ENCODE data around the gene NT5M.

NT5M gene

DNA sequence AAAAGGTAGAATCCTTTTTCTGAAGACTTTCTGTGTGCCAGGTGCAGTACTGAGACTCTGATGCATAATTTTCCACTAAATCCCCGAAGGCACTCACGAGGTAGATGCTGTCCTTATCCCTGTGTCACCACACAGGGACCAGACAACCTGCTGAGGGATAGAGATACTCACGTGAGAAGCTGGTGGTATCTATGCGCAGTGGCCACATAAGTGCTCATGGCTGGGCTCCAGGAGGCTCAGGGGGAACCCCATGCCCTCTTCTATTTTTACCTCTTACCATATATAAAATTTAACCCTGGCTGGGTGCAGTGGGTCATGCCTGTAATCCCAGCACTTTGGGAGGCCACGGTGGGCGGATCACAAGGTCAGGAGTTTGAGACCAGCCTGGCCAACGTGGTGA lies 38.3 kb downstream of the NT5M start:
- no peak overlapping the region for H3K27ac ChIP-seq (ENCODE audit: low read depth, low read length)
- no peak overlapping the region for H3K4me3 ChIP-seq (ENCODE audit: low read depth in 1 of 5, low read length in 5 of 5)
- no peak overlapping the region for H3K9ac ChIP-seq (ENCODE audit: low read length in 5 of 5)
- H3K36me3 ChIP-seq (ENCODE audit: control insufficient read depth in 5 of 5, insufficient read depth in 5 of 5, low read length in 5 of 5) = peaks cover 0 to 3% (median 0%) of the 10 kb centered on the region in 5 donors
- peaks cover 0 to 2% (median 0%) of the 10 kb centered on the region in 5 donors for H3K4me1 ChIP-seq (ENCODE audit: control insufficient read depth in 5 of 5, insufficient read depth in 5 of 5, low read length in 5 of 5)
- H3K9me3 ChIP-seq (ENCODE audit: control insufficient read depth in 5 of 5, low read length in 5 of 5) = no peaks in the 10 kb centered on the region
- no peaks in the 10 kb centered on the region for H3K27me3 ChIP-seq (ENCODE audit: control insufficient read depth in 5 of 5, insufficient read depth in 4 of 5, low read length in 5 of 5)

DNA sequence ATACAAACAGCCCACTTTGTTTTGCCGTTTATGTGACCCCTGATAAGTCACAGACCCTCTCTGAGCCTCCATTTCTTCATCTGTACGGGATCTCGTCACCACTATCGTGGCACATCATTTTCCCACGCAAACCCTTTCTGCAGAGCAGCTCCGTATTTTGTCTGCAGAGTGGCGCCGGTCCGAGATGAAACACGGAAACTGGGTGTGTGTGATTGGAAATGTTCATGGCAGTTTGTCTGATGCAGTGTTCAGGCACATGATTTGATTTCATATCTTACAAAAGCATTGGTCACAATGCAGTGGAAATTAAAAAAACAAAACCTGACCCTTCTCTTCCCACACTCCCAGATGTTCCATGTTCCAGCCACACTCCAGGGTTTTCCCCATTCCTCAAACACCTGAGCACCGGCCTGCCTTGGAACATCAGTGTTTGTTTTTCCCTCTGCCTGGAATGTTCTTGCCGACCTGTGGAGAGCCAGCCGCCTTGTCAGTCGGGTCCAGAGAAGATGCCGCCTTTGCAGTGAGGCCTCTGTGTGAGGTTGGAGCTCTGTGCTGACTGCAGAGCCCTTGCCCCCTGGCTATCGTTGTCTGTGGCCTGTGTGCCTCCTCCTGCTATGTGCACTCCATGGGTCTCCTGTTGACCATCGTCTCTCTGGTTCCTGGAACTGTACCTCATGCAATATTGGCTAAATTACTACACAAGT lies 39.2 kb downstream of the NT5M start:
- H3K4me3 ChIP-seq (ENCODE audit: low read depth in 1 of 5, low read length in 5 of 5) = no peak overlapping the region

DNA sequence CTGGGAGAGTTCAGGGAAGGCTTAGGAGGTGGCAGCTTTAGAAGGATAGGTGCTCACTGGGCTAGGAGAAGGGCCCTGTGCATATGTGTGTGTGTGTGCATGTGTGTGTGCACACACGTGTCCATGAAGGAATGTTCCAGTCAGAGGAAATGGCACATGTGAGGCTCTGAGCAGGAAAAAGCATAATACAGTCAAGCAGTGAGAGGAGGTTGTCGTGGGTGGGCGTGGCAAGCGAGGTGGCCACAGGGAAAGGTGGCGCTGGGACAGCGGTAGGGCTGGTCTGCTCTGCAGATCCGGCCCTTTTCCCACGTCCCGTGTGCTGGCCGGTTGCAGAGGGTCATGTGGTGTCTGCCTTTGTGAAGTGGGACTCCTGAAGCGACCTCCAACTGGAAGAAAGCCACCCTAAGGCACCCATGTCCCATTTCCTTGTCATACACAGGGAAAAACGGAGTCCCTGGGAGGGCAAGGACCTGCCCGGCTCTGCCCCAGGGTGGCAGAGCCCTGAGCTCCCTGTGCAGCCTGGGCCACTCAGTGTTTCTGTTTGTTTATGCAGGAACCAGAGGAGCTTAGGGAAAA lies 40.1 kb downstream of the NT5M start:
- Histone ChIP-seq H3K4me1 (ENCODE audit: control insufficient read depth in 5 of 5, insufficient read depth in 5 of 5, low read length in 5 of 5) (peaks cover 0 to 2% (median 0%) of the 10 kb centered on the region in 5 donors), H3K27me3 (ENCODE audit: control insufficient read depth in 5 of 5, insufficient read depth in 4 of 5, low read length in 5 of 5) (no peaks in the 10 kb centered on the region), H3K9ac (ENCODE audit: low read length in 5 of 5) (no peak overlapping the region)

More for the DNA sequence above, 39.2 kb downstream of the NT5M start:
- no peak overlapping the region for H3K27ac ChIP-seq (ENCODE audit: low read depth, low read length)
- no peak overlapping the region for H3K9ac ChIP-seq (ENCODE audit: low read length in 5 of 5)
- H3K27me3 ChIP-seq (ENCODE audit: control insufficient read depth in 5 of 5, insufficient read depth in 4 of 5, low read length in 5 of 5) = no peaks in the 10 kb centered on the region
- no peaks in the 10 kb centered on the region for H3K9me3 ChIP-seq (ENCODE audit: control insufficient read depth in 5 of 5, low read length in 5 of 5)
- H3K4me1 ChIP-seq (ENCODE audit: control insufficient read depth in 5 of 5, insufficient read depth in 5 of 5, low read length in 5 of 5) = peaks cover 0 to 2% (median 0%) of the 10 kb centered on the region in 5 donors
- H3K36me3 ChIP-seq (ENCODE audit: control insufficient read depth in 5 of 5, insufficient read depth in 5 of 5, low read length in 5 of 5) = peaks cover 0 to 3% (median 0%) of the 10 kb centered on the region in 5 donors

DNA sequence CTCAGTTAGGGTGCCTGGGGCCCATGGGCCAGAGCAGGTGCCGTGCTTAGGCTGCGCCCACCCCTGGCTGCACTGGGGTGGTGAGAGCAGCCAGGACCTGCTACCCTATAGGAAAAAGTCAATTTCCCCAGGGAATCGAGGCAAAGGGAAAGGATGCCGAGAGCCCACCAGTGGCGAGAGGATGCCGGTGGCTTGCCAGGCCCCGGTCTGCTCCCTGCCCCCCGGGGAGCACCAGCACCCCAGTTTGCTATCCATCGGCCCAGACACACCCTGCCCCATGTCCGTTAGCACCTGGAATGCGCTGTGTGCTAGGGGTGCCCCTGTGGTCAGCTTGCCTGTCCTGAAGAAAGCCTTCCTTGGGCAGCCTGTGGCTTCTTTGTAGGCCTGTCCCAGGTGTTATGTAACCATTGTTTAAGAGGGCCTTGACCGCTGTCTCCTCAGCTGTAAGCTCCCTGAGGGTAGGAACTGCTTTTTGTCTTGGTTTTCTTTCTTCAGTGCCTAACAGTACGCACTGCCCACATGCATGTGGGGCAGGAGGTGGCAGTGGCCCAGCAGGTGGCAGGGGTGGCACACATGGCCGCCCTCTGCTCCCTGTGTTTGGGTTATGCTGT lies 40.8 kb downstream of the NT5M start:
- no peaks in the 10 kb centered on the region for H3K27me3 ChIP-seq (ENCODE audit: control insufficient read depth in 5 of 5, insufficient read depth in 4 of 5, low read length in 5 of 5)
- no peak overlapping the region for H3K9ac ChIP-seq (ENCODE audit: low read length in 5 of 5)
- no peaks in the 10 kb centered on the region for H3K9me3 ChIP-seq (ENCODE audit: control insufficient read depth in 5 of 5, low read length in 5 of 5)
- no peak overlapping the region for H3K27ac ChIP-seq (ENCODE audit: low read depth, low read length)
- peaks cover 0 to 3% (median 0%) of the 10 kb centered on the region in 5 donors for H3K36me3 ChIP-seq (ENCODE audit: control insufficient read depth in 5 of 5, insufficient read depth in 5 of 5, low read length in 5 of 5)
- peaks cover 0 to 2% (median 0%) of the 10 kb centered on the region in 5 donors for H3K4me1 ChIP-seq (ENCODE audit: control insufficient read depth in 5 of 5, insufficient read depth in 5 of 5, low read length in 5 of 5)
- no peak overlapping the region for H3K4me3 ChIP-seq (ENCODE audit: low read depth in 1 of 5, low read length in 5 of 5)

More for the DNA sequence above, 40.1 kb downstream of the NT5M start:
- no peaks in the 10 kb centered on the region for H3K9me3 ChIP-seq (ENCODE audit: control insufficient read depth in 5 of 5, low read length in 5 of 5)
- H3K36me3 ChIP-seq (ENCODE audit: control insufficient read depth in 5 of 5, insufficient read depth in 5 of 5, low read length in 5 of 5) = peaks cover 0 to 3% (median 0%) of the 10 kb centered on the region in 5 donors
- no peak overlapping the region for H3K27ac ChIP-seq (ENCODE audit: low read depth, low read length)
- H3K4me3 ChIP-seq (ENCODE audit: low read depth in 1 of 5, low read length in 5 of 5) = no peak overlapping the region

DNA sequence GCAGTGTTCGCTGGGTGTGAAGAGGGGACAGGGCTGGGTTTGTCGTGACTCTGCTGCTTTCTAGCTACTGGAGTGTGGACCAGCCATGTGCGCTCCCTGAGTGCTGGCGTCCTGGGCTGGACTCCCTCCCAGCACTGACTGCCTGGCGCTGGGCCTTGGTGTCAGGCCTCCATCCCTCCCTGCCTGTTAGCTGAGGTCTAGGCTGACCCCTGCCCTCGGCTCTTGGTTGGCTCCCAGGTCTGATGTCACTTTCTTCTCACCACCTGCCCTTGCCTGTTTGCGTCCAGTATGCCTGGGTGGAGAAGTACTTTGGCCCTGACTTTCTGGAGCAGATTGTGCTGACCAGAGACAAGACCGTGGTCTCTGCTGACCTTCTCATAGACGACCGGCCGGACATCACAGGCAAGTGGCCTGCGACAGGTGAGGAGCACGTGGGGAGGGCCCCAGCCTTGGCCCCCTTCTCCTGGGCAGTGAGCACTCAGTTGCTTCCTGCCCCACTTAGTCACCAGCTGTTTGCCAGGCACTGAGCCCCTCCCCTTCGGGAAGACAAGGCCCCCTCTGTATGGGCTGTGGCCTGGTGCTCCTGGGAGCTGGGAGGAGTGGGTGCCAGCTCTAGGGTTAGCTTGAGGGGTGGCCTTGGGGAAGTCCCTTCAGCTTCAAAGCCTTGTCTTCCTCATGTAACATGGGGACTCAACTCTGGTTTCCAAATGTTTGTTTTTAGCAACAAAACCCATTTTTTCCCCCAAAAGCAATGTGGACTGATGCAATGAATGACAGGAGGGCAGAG lies 41.5 kb downstream of the NT5M start:
- Histone ChIP-seq H3K27me3 (ENCODE audit: control insufficient read depth in 5 of 5, insufficient read depth in 4 of 5, low read length in 5 of 5) (no peaks in the 10 kb centered on the region), H3K4me3 (ENCODE audit: low read depth in 1 of 5, low read length in 5 of 5) (no peak overlapping the region), H3K4me1 (ENCODE audit: control insufficient read depth in 5 of 5, insufficient read depth in 5 of 5, low read length in 5 of 5) (peaks cover 0 to 2% (median 0%) of the 10 kb centered on the region in 5 donors), H3K27ac (ENCODE audit: low read depth, low read length) (no peak overlapping the region), H3K9me3 (ENCODE audit: control insufficient read depth in 5 of 5, low read length in 5 of 5) (no peaks in the 10 kb centered on the region), H3K9ac (ENCODE audit: low read length in 5 of 5) (no peak overlapping the region), H3K36me3 (ENCODE audit: control insufficient read depth in 5 of 5, insufficient read depth in 5 of 5, low read length in 5 of 5) (peaks cover 0 to 3% (median 0%) of the 10 kb centered on the region in 5 donors)

DNA sequence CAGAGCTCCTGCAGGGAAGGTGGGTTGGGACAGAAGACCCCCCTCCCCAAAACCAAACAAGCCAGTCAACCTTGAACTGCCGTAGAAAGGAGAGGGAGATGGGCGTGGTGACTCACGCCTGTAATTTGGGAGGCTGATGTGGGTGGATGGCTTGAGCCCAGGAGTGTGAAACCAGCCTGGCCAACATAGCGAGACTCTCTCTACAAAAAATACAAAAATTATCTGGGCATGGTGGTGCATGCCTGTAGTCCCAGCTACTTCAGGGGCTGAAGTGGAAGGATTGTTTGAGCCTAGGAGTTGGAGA lies 42.1 kb downstream of the NT5M start:
- Histone ChIP-seq H3K9me3 (ENCODE audit: control insufficient read depth in 5 of 5, low read length in 5 of 5) (no peaks in the 10 kb centered on the region), H3K4me1 (ENCODE audit: control insufficient read depth in 5 of 5, insufficient read depth in 5 of 5, low read length in 5 of 5) (peaks cover 0 to 2% (median 0%) of the 10 kb centered on the region in 5 donors), H3K36me3 (ENCODE audit: control insufficient read depth in 5 of 5, insufficient read depth in 5 of 5, low read length in 5 of 5) (peaks cover 0 to 3% (median 0%) of the 10 kb centered on the region in 5 donors), H3K27ac (ENCODE audit: low read depth, low read length) (no peak overlapping the region), H3K4me3 (ENCODE audit: low read depth in 1 of 5, low read length in 5 of 5) (no peak overlapping the region), H3K9ac (ENCODE audit: low read length in 5 of 5) (no peak overlapping the region), H3K27me3 (ENCODE audit: control insufficient read depth in 5 of 5, insufficient read depth in 4 of 5, low read length in 5 of 5) (no peaks in the 10 kb centered on the region)

DNA sequence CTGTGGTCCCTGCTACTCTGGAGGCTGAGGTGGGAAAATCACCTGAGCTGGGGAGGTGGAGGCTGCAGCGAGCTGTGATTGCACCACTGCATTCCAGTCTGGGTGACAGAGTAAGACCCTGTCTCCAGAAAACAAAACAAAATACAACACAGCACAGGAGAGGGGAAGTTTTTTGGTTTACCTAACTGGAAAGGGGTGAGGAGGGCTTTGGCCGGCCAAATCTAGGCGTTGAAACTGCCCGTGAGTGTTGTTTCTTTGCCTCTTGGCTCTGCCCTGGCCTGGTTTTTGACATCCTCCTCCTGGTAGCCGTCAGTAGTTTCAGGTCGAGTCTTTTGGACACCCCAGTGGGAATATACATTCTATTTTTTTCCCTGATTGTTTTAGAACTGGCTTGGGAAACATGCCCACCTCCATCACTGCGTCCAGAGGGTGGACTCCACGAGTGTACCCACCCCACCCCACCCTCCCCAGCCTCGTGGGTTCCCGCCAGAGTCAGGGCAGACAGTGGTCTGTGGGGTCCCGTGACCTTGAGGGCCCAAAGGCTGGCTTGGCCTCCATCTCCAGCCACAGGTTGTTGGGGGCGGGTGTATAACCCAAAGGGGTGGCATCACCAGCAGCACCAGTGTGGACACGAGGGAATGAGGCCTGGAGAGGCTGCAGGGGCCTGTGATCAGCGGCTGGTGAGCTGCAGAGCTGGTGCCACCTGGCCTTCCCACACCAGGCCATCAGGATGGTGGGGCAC lies 42.7 kb downstream of the NT5M start:
- Histone ChIP-seq H3K36me3 (ENCODE audit: control insufficient read depth in 5 of 5, insufficient read depth in 5 of 5, low read length in 5 of 5) (peaks cover 0 to 3% (median 0%) of the 10 kb centered on the region in 5 donors), H3K27ac (ENCODE audit: low read depth, low read length) (no peak overlapping the region), H3K9me3 (ENCODE audit: control insufficient read depth in 5 of 5, low read length in 5 of 5) (no peaks in the 10 kb centered on the region), H3K4me1 (ENCODE audit: control insufficient read depth in 5 of 5, insufficient read depth in 5 of 5, low read length in 5 of 5) (peaks cover 0 to 2% (median 0%) of the 10 kb centered on the region in 5 donors), H3K4me3 (ENCODE audit: low read depth in 1 of 5, low read length in 5 of 5) (no peak overlapping the region), H3K9ac (ENCODE audit: low read length in 5 of 5) (no peak overlapping the region), H3K27me3 (ENCODE audit: control insufficient read depth in 5 of 5, insufficient read depth in 4 of 5, low read length in 5 of 5) (no peaks in the 10 kb centered on the region)

DNA sequence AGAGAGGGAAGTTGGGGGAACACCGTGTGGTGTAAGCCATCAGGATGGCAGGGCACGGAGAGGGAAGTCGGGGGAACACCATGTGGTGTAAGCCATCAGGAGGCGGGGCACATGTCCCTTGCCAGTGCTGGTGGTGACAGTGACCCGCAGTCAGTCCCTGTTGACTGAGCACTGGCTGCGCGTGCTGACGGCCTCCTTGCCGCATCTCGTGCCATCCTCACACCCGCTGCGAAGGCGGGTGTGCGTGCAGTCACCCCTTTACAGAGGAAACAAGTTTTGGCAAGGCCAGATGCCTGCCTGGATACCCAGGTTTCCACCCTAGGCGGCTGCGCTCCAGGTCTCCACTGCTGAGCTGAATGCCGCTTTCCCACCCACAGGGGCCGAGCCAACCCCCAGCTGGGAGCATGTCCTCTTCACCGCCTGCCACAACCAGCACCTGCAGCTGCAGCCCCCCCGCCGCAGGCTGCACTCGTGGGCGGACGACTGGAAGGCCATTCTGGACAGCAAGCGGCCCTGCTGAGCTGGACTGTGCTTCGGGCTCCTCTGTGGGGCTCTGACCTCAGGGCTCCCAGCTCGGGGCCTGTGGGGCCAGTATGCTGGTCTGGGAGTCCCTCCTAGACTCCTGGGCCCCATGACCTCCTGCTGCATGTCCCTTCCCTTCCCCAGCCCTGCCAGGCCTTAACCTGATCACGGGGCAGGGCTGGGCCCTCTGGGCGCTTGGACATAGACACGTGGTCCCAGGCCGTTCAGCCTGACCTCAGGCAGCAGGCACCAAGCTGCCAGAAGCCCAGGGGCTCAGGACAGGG lies 43.5 kb downstream of the NT5M start:
- peaks cover 0 to 2% (median 0%) of the 10 kb centered on the region in 5 donors for H3K4me1 ChIP-seq (ENCODE audit: control insufficient read depth in 5 of 5, insufficient read depth in 5 of 5, low read length in 5 of 5)

More for the DNA sequence above, 43.5 kb downstream of the NT5M start:
- Histone ChIP-seq H3K4me3 (ENCODE audit: low read depth in 1 of 5, low read length in 5 of 5) (no peak overlapping the region), H3K27me3 (ENCODE audit: control insufficient read depth in 5 of 5, insufficient read depth in 4 of 5, low read length in 5 of 5) (no peaks in the 10 kb centered on the region), H3K9ac (ENCODE audit: low read length in 5 of 5) (no peak overlapping the region), H3K9me3 (ENCODE audit: control insufficient read depth in 5 of 5, low read length in 5 of 5) (no peaks in the 10 kb centered on the region), H3K36me3 (ENCODE audit: control insufficient read depth in 5 of 5, insufficient read depth in 5 of 5, low read length in 5 of 5) (peaks cover 0 to 3% (median 0%) of the 10 kb centered on the region in 5 donors), H3K27ac (ENCODE audit: low read depth, low read length) (no peak overlapping the region)
